Stimulated activated CD4-positive, alpha-beta T cell treated with anti-CD3 and anti-CD28 coated beads, Interleukin-12 subunit alpha, Interleukin-12 subunit beta, amount 100 ng/mL, for 24 hours (primary cell): Measurements from ENCODE around the gene LRPAP1.

Experiments used
- DNase-seq, 2 experiments: peaks; one replicate each; pipeline ENCODE4 v3.0.0-alpha.2; 2020; ENCODE audit warnings: low read depth in 2 of 2

LRPAP1 gene

DNA sequence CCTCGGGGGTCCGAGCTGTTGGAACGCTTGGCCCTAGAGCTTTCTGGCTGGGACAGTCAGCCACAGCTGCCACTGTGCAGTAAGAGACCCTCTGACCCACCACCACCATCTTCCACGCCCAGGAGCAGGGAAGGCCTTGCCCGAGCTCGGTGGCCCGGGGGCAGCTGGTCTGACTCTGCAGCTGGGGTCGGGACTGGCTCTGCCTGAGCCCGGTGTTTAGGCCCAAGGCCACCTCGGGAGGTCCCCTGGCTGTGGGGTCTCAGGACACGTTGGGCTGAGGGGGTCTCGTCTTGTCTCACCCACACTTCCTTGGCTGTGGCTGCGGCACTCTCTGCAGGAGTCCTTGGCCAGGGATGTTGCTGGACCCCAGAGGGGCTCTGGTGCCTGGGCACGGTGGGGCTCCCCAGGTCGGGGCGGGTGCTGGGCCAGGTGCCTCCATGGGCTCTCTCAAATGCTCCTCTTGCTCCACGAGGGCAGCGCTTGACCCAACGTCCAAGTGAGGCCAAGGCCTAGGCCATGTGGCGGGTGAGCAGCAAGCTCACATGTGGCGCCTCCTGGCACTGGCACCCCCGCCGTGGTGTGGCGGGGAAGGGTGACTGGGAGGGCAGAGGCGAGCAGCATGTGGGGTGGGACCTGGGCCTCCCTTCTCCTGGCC is 46.2 kb downstream of the LRPAP1 start:
- DNase-seq: no peak

DNA sequence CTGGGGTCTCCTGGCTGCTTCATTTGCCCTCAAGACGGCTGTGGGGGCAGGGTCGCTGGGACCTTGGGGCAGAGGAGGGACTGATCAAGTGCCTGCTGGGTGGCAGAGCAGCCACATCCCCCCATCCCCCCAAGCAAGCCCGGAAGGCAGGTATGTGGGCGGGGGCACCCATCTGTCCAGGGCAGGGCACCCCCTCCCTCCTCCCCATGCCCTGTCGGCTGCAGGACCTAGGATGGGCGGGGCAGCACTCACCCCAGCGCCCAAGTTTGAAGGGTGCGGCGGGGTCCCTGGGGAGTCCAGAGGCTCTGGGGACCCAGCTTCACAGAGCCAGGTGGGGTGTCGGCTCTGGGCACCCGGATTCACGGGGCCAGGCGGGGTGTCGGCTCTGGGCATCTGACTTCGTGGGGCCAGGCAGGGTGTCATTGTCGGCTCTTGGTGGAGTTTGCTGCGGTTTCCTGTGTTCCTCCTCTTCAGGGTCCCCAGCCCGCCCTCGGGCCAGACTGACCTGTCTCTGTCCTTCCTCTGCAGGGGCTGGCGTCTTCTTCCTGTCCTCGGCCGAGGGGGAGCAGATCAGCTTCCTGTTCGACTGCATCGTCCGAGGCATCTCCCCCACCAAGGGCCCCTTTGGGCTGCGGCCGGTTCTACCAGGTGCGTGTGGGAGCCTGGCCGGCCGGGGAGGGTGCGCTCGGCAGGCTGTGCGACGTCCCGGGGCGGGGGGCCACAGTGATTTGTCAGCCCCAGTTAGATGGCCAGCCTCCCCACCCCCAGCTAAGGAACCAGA is 47.0 kb downstream of the LRPAP1 start:
- no peak for DNase-seq

DNA sequence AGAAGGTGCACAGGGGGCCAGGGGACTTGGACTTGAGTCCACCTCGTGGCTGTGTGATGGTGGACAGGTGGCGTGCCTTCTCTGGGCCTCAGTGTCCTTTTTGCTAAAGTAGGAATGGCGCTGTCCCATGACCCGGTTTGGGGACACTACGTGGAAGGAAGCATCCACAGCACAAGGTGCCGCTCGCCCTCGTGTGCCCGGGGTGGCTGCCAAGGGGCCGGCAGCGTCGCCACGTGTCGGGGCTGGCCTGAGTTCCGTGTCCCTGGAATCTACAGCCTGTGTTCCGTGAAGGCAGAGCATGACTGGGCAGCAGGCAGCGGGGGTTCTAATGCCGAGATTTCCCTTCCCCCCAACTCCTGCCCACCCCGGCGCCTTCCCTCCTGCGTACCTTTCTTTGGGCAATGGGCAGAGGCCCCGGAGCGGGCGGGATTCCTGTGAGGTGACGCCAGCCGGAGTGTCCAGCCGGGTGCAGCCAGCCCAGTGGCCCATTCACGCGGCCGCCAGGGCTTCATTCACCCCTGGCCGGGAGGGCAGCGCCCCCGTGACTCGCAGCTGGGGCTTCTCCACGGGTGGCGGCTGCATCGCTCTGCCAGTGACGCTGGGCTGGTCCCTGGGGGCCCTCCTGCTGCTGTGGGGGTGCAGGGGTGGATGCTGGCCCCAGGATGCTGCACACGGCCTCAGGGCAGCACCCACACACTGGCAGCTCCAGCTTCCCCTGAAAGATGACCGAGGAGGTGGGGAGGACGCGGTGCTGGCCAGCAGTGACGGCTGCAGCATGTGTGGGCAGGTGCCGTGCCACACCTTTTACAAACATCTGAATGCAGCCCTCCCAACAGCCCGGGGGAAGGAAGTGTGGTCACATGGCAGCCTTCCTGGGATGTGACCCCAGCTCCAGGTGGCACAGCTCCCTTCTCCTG is 47.9 kb downstream of the LRPAP1 start:
- DNase-seq: no peak

DNA sequence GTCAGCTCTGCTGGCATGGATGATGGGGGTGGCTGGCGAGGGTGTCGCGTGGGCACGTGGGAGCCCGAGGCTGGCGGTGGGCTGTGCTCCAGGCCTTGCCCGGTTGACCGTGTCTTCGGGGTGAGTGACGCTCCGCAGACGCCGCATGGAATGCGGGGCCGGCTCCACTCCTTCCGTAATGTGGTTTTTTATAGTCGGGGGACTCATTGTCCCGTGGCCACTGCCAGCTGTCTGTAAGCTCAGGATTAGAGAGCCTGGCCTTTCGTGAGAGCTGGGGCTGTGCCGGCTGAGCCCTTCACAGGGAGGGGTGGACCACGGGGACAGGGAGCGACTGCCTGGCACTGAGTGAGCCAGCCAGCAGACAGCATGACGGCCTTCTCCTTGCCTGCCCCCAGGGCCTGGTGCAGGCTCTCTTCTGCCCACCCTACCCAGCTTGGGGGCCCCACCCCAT is 48.7 kb downstream of the LRPAP1 start:
- DNase-seq: no peak

DNA sequence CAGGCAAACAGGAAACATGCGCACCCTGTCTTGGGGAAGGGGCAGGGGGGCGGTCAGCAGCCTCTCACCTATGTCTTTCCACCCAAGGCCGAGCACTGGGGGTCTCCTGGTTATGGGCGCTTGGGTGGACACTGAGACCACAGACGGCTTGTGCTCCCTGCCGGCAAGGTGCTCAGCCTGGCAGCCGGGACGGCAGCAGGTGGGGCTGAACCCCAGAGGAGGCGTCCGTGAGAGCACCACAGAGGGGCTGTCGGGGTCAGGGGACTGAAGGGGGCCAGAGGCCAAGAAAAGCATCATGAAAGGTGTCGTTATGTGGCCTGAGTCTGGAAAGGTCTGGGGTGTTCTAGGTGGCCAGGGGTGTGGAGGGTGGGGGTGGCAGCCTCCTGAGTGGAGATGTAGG is 49.5 kb downstream of the LRPAP1 start:
- no peak for DNase-seq

DNA sequence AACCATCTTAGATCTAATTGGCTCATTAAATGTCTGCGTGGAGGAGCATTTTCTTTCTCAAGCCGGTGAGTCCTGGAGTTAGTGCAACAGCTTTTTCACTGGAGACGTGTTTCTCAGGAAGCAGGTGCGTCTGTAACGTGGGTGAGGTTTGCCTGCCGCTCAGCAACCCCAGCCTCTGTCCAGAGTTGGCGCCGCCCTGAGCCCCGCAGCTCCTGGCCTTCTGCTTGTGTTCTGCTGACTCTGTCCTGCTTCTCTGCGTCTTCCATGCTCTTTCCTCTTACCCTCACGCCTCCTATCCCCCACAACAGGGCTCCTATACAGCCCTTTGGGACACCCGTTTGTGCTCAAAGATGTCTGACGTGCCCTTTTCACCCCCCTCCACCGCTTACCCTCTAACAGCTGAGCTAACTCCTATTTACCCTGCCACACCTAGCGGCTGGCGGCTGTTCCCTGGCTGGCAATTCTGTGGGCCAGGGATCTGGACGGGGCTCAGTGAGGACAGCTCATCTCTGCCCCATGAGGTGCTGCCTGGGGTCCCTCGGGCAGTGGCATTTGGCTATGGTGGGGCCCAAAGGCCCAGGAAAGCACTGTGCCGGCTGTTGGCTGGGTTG is 50.3 kb downstream of the LRPAP1 start:
- DNase-seq: no peak

DNA sequence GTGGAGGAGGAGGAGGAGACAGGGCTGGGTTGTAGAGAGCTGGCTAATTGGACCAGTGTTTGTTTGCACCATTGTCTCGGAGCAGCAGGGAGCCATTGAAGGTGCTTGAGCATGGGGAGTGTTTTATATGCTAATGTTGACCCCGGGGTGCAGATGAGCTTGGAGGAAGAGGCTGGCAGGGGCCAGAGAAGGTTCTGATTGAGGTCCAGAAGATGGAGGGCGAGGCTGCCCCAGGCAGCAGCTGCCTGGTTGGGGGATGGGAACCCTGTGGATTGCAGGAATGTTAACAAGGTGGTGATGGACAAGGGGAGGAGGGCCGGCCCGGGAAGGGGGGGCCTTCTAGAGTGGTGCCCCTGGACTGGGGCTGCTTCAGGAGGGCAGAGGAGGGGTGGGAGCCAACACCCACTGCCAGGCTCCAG is 51.1 kb downstream of the LRPAP1 start:
- DNase-seq: no peak

DNA sequence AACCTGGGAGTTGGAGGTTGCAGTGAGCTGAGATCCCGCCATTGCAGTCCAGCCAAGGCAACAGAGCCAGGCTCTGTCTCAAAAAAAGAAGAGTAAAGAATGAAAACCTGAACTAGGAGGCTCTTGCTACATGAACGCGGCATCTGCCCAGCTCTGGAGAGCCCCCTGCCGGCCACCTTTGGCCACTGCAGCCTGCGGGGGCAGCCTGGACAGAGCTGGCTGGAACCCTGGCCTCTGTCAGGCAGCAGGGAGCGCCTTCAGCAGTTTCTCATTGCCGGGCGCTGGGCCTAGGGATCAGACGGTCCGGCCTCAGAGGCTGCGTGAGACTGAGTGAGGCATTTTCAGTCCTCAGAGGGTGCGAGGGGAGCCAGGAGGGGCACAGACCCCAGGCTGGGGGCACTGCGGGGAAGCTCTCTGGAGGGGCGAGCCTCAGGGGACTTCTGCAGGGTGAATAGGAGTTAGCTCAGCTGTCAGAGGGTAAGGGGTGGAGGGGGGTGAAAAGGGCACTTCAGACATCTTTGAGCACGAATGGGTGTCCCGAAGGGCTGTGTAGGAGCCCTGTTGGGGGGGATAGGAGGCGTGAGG is 51.6 kb downstream of the LRPAP1 start:
- peak; percentile 40 to 77 for DNase-seq

DNA sequence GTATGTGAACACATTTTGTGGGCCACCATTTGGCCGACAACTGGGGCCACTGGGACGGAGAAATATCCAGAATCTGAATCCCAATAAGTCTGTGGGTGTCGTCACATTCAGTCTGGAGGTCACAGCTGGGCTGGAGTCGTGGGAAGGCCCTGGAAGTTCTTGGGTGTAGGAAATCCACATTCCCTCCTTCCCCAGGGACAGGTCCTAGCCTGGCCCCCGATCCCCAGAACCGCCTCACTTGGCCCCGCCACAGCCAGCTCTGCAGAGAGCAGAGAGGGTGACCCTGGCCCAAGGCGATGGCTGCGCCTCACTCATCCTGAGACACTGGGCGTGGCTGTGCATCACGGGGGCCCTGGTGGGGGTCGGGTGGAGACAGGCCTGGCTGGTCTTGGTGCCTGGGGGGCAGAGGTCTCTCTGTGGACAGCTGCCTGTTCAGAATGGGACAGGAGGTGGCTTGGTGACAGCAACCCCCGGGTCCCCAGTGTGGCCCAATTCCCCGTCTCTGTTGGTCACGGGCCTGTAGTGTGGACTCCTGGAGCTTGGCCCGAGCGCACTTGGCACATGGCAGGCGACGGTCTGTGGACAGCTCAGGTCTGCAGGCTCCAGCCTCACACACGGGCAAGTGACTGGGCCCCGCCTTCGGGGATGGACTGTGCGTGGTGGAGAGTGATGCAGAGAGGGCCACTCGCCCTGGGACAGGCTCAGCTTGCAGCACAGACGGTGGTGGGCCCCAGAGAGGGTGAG is 52.7 kb downstream of the LRPAP1 start:
- DNase-seq: no peak

DNA sequence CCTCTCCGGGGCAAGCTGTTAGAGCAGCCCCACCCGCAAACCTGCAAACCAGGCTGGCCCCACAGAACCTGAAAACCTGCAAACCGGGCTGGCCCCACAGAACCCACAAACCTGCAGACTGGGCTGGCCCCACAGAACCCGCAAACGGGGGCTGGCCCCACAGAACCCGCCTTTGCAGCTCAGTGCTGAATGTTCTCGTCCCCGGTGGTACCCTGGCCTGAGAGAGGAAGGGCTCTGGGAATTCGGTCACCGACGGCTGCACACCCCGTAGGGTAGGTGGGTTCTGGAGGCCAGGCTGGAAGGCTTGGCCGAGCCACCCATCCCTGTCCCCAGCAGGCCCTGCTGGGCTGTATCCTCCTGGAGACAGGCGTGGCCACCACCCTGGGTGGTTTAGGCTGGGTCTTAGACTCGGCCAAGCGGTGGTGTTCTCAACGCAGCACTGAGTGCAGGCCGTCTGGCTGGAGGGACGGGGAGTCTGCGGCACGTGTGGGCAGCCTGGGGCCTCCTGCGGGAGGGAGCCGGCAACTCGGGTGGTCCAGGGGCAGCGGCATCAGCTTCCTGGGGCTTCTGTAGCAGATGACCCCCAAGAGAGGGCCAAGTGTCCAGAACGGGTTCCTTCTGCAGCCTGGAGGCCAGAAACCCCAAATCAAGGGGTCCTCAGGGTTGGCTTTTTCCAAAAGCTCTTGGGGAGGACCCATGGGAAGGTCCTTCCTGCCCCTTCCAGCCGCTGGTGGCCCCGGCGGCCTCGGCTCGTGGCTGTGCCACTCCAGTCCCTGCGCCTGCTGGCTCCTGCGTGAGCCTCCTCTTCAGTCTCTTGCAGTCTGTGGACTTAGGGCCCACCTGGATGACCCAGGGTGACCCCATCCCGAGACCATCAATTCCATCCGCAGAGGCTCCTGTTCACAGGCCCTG is 53.5 kb downstream of the LRPAP1 start:
- DNase-seq: no peak

DNA sequence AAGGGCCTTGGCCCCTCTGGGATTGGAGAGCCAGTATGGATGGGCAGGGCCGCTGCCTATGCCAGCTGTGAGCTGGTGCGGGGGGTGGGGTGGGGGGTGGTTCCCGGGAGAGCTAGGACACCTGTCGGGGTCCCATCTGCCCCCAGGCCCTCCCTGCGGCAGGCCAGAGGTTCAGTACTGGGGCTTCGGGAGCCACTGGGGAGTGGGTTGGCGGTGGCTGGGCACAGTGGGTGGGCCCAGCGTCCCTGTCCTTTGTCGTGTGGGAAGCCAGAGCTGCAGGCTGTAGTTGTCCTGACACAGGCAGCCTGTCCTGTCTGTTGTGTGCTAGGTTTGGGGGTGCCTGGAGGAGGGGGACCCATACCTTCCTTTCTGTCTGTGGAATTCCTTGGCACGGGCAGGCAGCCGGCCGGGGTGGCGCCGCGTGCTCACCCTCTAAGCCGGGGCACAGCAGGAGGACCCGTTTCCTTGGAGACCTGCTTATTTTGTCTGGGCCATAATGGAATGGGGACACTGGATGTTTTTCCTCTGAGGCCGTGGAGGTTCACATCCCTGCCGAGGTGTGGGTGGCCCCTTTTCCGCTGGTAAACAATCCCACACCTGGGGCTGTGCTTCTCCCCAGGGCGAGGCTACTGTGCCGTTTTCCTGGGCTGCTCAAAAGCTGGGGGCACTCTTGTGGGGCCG is 54.3 kb downstream of the LRPAP1 start:
- no peak for DNase-seq

DNA sequence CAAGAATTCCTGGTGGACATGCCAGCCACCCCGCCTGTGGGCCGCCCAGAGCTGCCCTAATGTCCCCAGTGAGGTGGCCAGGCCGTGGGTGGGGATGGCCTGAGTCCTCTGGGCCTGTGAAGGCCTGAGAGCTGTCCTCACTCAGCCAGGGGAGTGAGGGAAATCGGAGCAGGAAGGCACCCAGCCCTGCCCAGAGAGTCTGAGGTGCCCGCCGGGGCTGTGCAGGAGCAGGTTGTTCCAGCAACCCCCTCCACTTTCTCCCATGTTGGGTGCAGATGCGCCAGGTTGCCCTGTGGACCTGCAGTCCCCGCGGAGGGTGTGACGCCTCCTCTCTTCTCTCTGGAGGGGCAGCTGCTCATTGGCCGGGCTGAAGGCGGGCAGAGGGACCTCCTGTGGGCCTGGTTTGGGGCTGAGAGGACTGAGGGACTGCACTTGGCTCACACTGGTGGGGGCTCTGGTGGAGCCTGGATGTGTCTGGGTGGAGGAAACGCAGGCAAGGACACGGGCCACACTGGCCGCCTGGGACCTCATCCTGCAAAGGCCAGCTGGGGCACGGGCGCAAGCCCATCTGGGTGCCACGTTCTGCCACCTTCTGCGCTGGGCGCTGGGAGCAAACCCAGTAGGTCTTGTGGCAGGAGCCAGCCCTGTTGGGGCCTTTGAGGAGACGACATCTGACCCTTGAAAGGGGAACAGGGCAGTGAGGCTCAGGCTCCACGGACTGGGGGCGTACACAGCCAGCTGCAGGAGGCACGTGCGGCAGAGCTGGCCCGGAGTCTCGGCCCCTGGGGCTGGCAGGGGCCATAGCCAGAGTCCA is 55.1 kb downstream of the LRPAP1 start:
- no peak for DNase-seq

DNA sequence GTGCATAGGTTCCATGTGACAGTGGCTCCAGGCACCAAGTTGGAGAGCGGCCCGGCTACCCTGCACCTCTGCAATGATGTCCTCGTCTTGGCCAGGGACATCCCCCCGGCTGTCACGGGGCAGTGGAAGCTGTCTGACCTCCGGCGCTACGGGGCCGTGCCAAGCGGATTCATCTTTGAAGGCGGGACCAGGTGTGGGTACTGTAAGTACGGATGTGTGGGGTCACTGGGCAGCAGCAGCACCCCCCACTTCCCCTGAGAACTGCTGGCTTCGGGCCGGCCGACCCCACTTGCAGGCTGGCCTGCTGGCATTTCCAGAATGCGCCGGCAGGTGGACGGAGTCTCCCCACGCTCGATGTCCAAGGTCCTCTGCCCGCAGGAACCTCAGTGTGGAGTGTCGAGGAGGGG is 55.9 kb downstream of the LRPAP1 start:
- no peak for DNase-seq

DNA sequence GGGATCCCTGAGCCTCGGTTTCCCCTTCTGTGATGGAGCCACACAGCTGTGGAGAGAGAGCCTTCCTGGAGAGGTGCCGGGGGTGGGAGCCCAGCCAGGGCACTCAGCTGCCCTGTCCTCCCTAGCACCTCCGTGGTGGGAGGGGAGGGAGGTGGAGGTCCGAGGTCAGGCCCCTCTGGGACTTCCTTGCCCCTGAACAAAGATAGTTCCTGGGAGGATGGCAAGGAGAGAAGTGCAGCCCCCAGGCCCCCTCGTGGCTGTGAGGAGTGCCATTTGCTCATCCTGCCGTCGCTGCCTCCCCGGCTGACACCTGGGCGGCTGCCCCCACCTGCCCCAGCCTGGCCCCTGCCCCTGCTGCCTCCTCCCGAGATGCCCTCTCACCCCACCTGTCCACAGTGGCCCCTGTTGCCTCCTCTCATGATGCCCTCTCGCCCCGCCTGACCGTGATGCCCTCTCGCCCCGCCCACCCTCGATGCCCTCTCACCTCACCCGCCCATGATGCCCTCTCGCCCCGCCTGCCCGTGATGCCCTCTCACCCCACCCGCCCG is 56.4 kb downstream of the LRPAP1 start:
- no peak for DNase-seq

DNA sequence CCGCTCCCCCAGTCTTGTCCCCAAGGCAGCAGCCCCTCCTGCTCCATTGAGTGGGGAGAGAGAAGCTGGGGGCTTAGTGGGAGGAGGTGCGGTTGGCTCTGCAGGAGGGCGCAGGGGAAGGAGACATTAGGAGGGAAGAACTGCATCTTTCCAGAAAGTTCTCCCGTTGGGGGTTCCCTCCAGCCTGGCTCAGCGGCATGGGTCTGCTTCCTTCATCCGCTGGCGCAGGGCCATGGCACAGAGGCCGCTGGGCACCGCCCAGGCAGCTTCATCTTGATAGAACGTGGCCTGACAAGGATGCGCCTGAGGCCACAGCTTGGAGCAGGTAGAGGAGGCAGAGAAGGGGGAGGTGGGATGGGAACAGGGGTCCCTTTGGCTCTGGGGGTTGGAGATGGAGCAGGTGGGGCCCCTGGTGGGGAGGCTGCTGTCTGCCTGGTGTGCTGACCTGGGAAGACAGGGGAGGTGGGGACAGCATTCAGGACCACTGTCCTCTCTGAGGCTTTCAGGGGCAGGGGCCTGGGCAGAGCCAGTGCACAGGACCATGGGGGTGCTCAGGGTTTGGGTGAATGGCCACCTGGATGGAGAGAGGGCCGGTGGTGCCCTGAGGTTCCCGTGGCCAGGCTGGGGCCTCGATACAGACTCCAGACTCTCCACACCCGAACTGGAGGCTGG is 57.0 kb downstream of the LRPAP1 start:
- DNase-seq: no peak

DNA sequence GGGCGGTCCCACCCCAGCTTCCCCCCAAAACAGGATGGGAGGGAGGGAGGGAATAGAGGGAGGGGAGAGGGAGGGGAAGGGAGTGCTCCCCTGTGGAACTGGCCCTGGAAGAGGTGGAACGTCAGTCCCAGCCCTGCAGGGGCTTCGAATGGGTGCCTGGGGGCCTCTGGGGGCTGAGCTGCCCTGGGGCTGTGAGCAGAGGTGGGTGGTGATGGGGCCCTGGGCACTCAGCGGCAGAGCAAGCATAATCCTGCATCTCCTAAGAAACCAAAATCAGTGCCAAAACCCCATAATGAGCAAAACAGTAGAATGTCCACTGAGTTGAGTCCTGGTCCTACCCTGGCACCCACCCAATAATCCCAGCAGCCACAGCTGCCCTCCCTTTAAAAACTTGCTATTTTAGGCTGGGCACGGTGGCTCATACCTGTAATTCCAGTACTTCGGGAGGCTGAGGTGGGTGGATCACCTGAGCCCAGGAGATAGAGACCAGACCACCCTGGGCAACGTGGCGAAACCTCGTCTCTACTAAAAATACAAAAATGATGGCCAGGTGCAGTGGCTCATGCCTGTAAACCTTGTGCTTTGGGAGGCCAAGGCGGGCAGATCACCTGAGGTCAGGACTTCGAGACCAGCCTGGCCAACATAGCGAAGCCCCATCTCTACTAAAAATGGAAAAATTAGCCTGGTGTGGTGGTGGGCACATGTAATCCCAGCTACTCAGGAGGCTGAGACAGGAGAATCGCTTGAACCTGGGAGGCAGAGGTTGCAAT is 58.0 kb downstream of the LRPAP1 start:
- no peak for DNase-seq
